DND-41 (cell line): ENCODE measurements around the gene CIT.

ENCODE experiments used
- EZH2 ChIP-seq: IDR thresholded peaks from 3 replicates; pipeline ENCODE4 v1.6.1; 2012; ENCODE audit warnings: borderline replicate concordance, low read depth, mild to moderate bottlenecking, moderate library complexity, low read length, inconsistent platforms; ENCODE audit not compliant: severe bottlenecking
- TF ChIP-seq, protein P1 (sequence below): IDR thresholded peaks from 2 replicates; pipeline ENCODE4 v1.5.1; 2012; ENCODE audit warnings: borderline replicate concordance, low read length, moderate library complexity, mild to moderate bottlenecking; ENCODE audit not compliant: poor library complexity, severe bottlenecking; ENCODE audit errors: extremely low read depth

DNA sequence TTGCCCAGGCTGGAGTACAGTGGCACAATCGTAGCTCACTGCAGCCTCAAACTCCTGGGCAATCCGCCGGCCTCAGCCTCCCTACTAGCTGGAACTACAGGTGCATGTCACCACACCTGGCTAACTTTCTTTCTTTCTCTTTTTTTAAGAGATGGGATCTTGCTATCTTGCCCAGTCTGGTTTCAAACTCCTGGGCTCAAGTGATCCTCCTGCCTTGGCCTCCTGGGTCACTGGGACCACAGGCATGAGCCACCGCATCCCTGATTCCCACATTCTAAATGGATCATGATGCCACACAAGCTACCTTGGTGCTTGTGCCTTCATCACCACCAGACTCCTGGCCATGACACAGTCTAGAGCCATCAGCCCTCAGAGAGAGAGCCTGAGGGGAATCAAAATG, 165.4 kb downstream of the CIT start:
- TF ChIP-seq, protein P1, sequence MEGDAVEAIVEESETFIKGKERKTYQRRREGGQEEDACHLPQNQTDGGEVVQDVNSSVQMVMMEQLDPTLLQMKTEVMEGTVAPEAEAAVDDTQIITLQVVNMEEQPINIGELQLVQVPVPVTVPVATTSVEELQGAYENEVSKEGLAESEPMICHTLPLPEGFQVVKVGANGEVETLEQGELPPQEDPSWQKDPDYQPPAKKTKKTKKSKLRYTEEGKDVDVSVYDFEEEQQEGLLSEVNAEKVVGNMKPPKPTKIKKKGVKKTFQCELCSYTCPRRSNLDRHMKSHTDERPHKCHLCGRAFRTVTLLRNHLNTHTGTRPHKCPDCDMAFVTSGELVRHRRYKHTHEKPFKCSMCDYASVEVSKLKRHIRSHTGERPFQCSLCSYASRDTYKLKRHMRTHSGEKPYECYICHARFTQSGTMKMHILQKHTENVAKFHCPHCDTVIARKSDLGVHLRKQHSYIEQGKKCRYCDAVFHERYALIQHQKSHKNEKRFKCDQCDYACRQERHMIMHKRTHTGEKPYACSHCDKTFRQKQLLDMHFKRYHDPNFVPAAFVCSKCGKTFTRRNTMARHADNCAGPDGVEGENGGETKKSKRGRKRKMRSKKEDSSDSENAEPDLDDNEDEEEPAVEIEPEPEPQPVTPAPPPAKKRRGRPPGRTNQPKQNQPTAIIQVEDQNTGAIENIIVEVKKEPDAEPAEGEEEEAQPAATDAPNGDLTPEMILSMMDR: no peak
- no peak for TF ChIP-seq EZH2
